Natural killer cell treated with Interleukin-12 subunit alpha and Interleukin-12 subunit beta and Interleukin-15 and Interleukin-18, amount 100 ng/mL, for 72 hours (primary cell): ENCODE data around the gene ADAMTS2. TPM values are rescaled to one million over a fixed set of nuclear protein-coding genes. Genes with fewer than 3 reads are reported as not detected.

Source experiments
- ATAC-seq, 2 donors: fragments of 150-1000 bp; cut with Tn5 transposase in 1 of 2; sonication (Bioruptor Pico), chemical (Tn5 transposase) in 1 of 2; 2 replicates each; pipeline ENCODE4 v1.10.0; 2021
- DNase-seq: peaks from one replicate; pipeline ENCODE4 v3.0.0; 2022; ENCODE audit warnings: low spot score
- H3K27ac Mint-ChIP-seq, 2 donors: 1 replicate in 1 of 2; 2 replicates in 1 of 2; pipeline ENCODE4 v1.8.0; 2022; ENCODE audit warnings: mixed read lengths in 2 of 2, mild to moderate bottlenecking in 1 of 2, moderate library complexity in 1 of 2
- H3K27me3 Mint-ChIP-seq, 2 donors: 1 replicate in 1 of 2; 2 replicates in 1 of 2; pipeline ENCODE4 v1.8.0; 2022; ENCODE audit warnings: mixed read lengths in 2 of 2
- H3K36me3 Mint-ChIP-seq: one replicate; pipeline ENCODE4 v1.8.0; 2022; ENCODE audit warnings: mixed read lengths
- H3K4me1 Mint-ChIP-seq, 2 donors: 1 replicate in 1 of 2; 2 replicates in 1 of 2; pipeline ENCODE4 v1.8.0; 2022; ENCODE audit warnings: low read depth in 2 of 2, mixed read lengths in 2 of 2, mild to moderate bottlenecking in 1 of 2
- H3K4me3 Mint-ChIP-seq: one replicate; pipeline ENCODE4 v1.8.0; 2022; ENCODE audit warnings: mixed read lengths
- H3K9me3 Mint-ChIP-seq: 2 replicates; pipeline ENCODE4 v1.8.0; 2022; ENCODE audit warnings: mixed read lengths
- total RNA-seq, 2 donors: library from RNA; stranded (reverse); gene quantifications; one replicate each; pipeline ENCODE4 v1.2.3, GENCODE V29; 2022

Gene ADAMTS2
- total RNA-seq, 2 donors from 2014 or later: not detected

- Mint-ChIP-seq H3K4me1 (no peaks in the 10 kb centered on the region), H3K9me3 (peaks cover under 1% of the 10 kb centered on the region), H3K36me3 (no peaks in the 10 kb centered on the region), H3K27ac (no peak overlapping the region), H3K4me3 (no peak overlapping the region), H3K27me3 (no peaks in the 10 kb centered on the region)
- ATAC-seq: no peak
- no peak for DNase-seq
Observed at GRCh38 chr5:179120421-179120861, 224.8 kb downstream of the ADAMTS2 start.

- H3K36me3 Mint-ChIP-seq: no peaks in the 10 kb centered on the region
- DNase-seq: no peak
Observed at GRCh38 chr5:179119415-179120170, 225.7 kb downstream of the ADAMTS2 start.

GRCh38 chr5:179118756-179119414 lies 226.4 kb downstream of the ADAMTS2 start:
- Mint-ChIP-seq H3K36me3 (no peaks in the 10 kb centered on the region), H3K27me3 (no peaks in the 10 kb centered on the region), H3K4me1 (no peaks in the 10 kb centered on the region), H3K9me3 (peaks cover 10% of the 10 kb centered on the region), H3K4me3 (no peak overlapping the region), H3K27ac (no peak overlapping the region)
- DNase-seq (no peak), ATAC-seq (no peak)

More at GRCh38 chr5:179119415-179120170, 225.7 kb downstream of the ADAMTS2 start:
- no peaks in the 10 kb centered on the region for H3K27me3 Mint-ChIP-seq
- no peak for ATAC-seq
- H3K9me3 Mint-ChIP-seq: peaks cover 9% of the 10 kb centered on the region
- H3K4me3 Mint-ChIP-seq: no peak overlapping the region
- H3K4me1 Mint-ChIP-seq: no peaks in the 10 kb centered on the region
- no peak overlapping the region for H3K27ac Mint-ChIP-seq

- Mint-ChIP-seq H3K9me3 (peaks cover 16% of the 10 kb centered on the region), H3K36me3 (no peaks in the 10 kb centered on the region), H3K4me3 (no peak overlapping the region), H3K27ac (no peak overlapping the region), H3K27me3 (no peaks in the 10 kb centered on the region), H3K4me1 (no peaks in the 10 kb centered on the region)
- no peak for DNase-seq
- ATAC-seq: no peak
Observed at GRCh38 chr5:179118338-179118737, 226.9 kb downstream of the ADAMTS2 start.

- no peak overlapping the region for H3K4me3 Mint-ChIP-seq
- H3K9me3 Mint-ChIP-seq: peaks cover 20% of the 10 kb centered on the region
- H3K4me1 Mint-ChIP-seq: no peaks in the 10 kb centered on the region
- H3K27ac Mint-ChIP-seq: no peak overlapping the region
- ATAC-seq (no peak), DNase-seq (no peak)
- no peaks in the 10 kb centered on the region for H3K27me3 Mint-ChIP-seq
- no peaks in the 10 kb centered on the region for H3K36me3 Mint-ChIP-seq
Observed at GRCh38 chr5:179115845-179116524, 229.3 kb downstream of the ADAMTS2 start.

- no peak overlapping the region for H3K4me3 Mint-ChIP-seq
Observed at GRCh38 chr5:179115307-179115706, 230.0 kb downstream of the ADAMTS2 start.

GRCh38 chr5:179114756-179115155 lies 230.5 kb downstream of the ADAMTS2 start:
- no peak for ATAC-seq
- Mint-ChIP-seq H3K9me3 (peaks cover 20% of the 10 kb centered on the region), H3K4me1 (no peaks in the 10 kb centered on the region)

More at GRCh38 chr5:179115307-179115706, 230.0 kb downstream of the ADAMTS2 start:
- DNase-seq: no peak
- H3K4me1 Mint-ChIP-seq: no peaks in the 10 kb centered on the region
- H3K27me3 Mint-ChIP-seq: no peaks in the 10 kb centered on the region
- no peak overlapping the region for H3K27ac Mint-ChIP-seq
- H3K36me3 Mint-ChIP-seq: no peaks in the 10 kb centered on the region
- no peak for ATAC-seq
- H3K9me3 Mint-ChIP-seq: peaks cover 20% of the 10 kb centered on the region

GRCh38 chr5:179113945-179114641 lies 231.2 kb downstream of the ADAMTS2 start:
- Mint-ChIP-seq H3K4me3 (no peak overlapping the region), H3K27ac (no peak overlapping the region), H3K36me3 (no peaks in the 10 kb centered on the region), H3K9me3 (peaks cover 20% of the 10 kb centered on the region), H3K27me3 (no peaks in the 10 kb centered on the region), H3K4me1 (no peaks in the 10 kb centered on the region)
- no peak for ATAC-seq
- no peak for DNase-seq

More at GRCh38 chr5:179114756-179115155, 230.5 kb downstream of the ADAMTS2 start:
- no peak for DNase-seq
- Mint-ChIP-seq H3K4me3 (no peak overlapping the region), H3K27me3 (no peaks in the 10 kb centered on the region), H3K27ac (no peak overlapping the region), H3K36me3 (no peaks in the 10 kb centered on the region)

GRCh38 chr5:179113143-179113530 lies 232.1 kb downstream of the ADAMTS2 start:
- H3K4me1 Mint-ChIP-seq: no peaks in the 10 kb centered on the region
- no peak for DNase-seq
- no peak overlapping the region for H3K4me3 Mint-ChIP-seq
- H3K27me3 Mint-ChIP-seq: no peaks in the 10 kb centered on the region
- H3K36me3 Mint-ChIP-seq: no peaks in the 10 kb centered on the region
- ATAC-seq: no peak
- H3K9me3 Mint-ChIP-seq: peaks cover 23% of the 10 kb centered on the region
- H3K27ac Mint-ChIP-seq: no peak overlapping the region

- no peaks in the 10 kb centered on the region for H3K4me1 Mint-ChIP-seq
- no peak overlapping the region for H3K27ac Mint-ChIP-seq
- no peaks in the 10 kb centered on the region for H3K36me3 Mint-ChIP-seq
- H3K27me3 Mint-ChIP-seq: no peaks in the 10 kb centered on the region
- no peak for DNase-seq
- H3K4me3 Mint-ChIP-seq: no peak overlapping the region
- H3K9me3 Mint-ChIP-seq: peaks cover 25% of the 10 kb centered on the region
- no peak for ATAC-seq
Observed at GRCh38 chr5:179112469-179113142, 232.7 kb downstream of the ADAMTS2 start.

- no peak overlapping the region for H3K27ac Mint-ChIP-seq
- H3K9me3 Mint-ChIP-seq: peaks cover 26% of the 10 kb centered on the region
- no peak overlapping the region for H3K4me3 Mint-ChIP-seq
- no peaks in the 10 kb centered on the region for H3K36me3 Mint-ChIP-seq
- H3K4me1 Mint-ChIP-seq: no peaks in the 10 kb centered on the region
- DNase-seq (no peak), ATAC-seq (no peak)
- no peaks in the 10 kb centered on the region for H3K27me3 Mint-ChIP-seq
Observed at GRCh38 chr5:179111267-179112207, 233.7 kb downstream of the ADAMTS2 start.

- H3K9me3 Mint-ChIP-seq: peaks cover 26% of the 10 kb centered on the region
- H3K27me3 Mint-ChIP-seq: no peaks in the 10 kb centered on the region
- H3K4me1 Mint-ChIP-seq: no peaks in the 10 kb centered on the region
- no peak for DNase-seq
- no peak overlapping the region for H3K27ac Mint-ChIP-seq
- no peak for ATAC-seq
- no peak overlapping the region for H3K4me3 Mint-ChIP-seq
- H3K36me3 Mint-ChIP-seq: no peaks in the 10 kb centered on the region
Observed at GRCh38 chr5:179110528-179110927, 234.7 kb downstream of the ADAMTS2 start.
